Smooth muscle cell (in vitro differentiated cells): ENCODE measurements around the gene ITLN1. TPM values are rescaled to one million over a fixed set of nuclear protein-coding genes. Genes with fewer than 3 reads are reported as not detected.
"Not testable (repeated sequence)": the region's sequence is repeated elsewhere in the genome, so short reads cannot be mapped to it uniquely, and the experiment has no call there.

ENCODE experiments used
- DNase-seq: peaks from one replicate; lab custom pipeline; 2025; ENCODE audit not compliant: unreplicated experiment; lab: John Stamatoyannopoulos, UW
- H2AFZ ChIP-seq: fragments of 200-600 bp; sonication (generic); 2 replicates; pipeline ENCODE4 v1.6.0; 2016; ENCODE audit warnings: antibody characterized with exemption, low read depth, mild to moderate bottlenecking
- H3F3A ChIP-seq: fragments of 200-600 bp; sonication (generic); 2 replicates; pipeline ENCODE4 v1.6.0; 2017; ENCODE audit warnings: antibody characterized with exemption, low read depth
- H3K27ac ChIP-seq: fragments of 200-600 bp; sonication (generic); 2 replicates; pipeline ENCODE4 v1.5.1; 2016; ENCODE audit warnings: low read depth, mild to moderate bottlenecking
- H3K27me3 ChIP-seq: fragments of 200-600 bp; sonication (generic); 2 replicates; pipeline ENCODE4 v1.6.1; 2016; ENCODE audit warnings: low read depth, mild to moderate bottlenecking
- H3K36me3 ChIP-seq: fragments of 200-600 bp; sonication (generic); 2 replicates; pipeline ENCODE4 v1.5.1; 2016; ENCODE audit warnings: low read depth
- H3K4me1 ChIP-seq: fragments of 200-600 bp; sonication (generic); 2 replicates; pipeline ENCODE4 v1.5.1; 2016; ENCODE audit warnings: low read depth
- H3K4me2 ChIP-seq: fragments of 200-600 bp; sonication (generic); 2 replicates; pipeline ENCODE4 v1.6.0; 2016; ENCODE audit warnings: mild to moderate bottlenecking
- H3K4me3 ChIP-seq: fragments of 200-600 bp; sonication (generic); 2 replicates; pipeline ENCODE4 v1.5.1; 2016; ENCODE audit warnings: mild to moderate bottlenecking
- H3K79me2 ChIP-seq: fragments of 200-600 bp; sonication (generic); 2 replicates; pipeline ENCODE4 v1.6.0; 2016; ENCODE audit warnings: low read depth, mild to moderate bottlenecking
- H3K9ac ChIP-seq: fragments of 200-600 bp; sonication (generic); 2 replicates; pipeline ENCODE4 v1.6.0; 2016; ENCODE audit warnings: low read depth
- H3K9me3 ChIP-seq: fragments of 200-600 bp; sonication (generic); replicated peaks from 2 replicates; pipeline ENCODE4 v1.5.1; 2016; ENCODE audit warnings: low read depth
- H4K20me1 ChIP-seq: fragments of 200-600 bp; sonication (generic); 2 replicates; pipeline ENCODE4 v1.6.0; 2016; ENCODE audit warnings: low read depth
- CTCF ChIP-seq: fragments of 200-600 bp; sonication (generic); IDR thresholded peaks from 2 replicates; pipeline ENCODE4 v1.5.1; 2017; ENCODE audit warnings: borderline replicate concordance, mild to moderate bottlenecking, antibody characterized with exemption; ENCODE audit not compliant: insufficient read depth, poor library complexity, severe bottlenecking
- WGBS: methylation state at CpG from one replicate; pipeline ENCODE4 v1.1.7; 2016; ENCODE audit warnings: low lambda C conversion rate; 5-methylcytosine and 5-hydroxymethylcytosine counted together
- polyA plus RNA-seq: library from polyadenylated mRNA; unstranded; fragments of >200 nt; fragmentation: Nextera tagmentation; extraction: Ambion mirVana; gene quantifications from 2 replicates; pipeline ENCODE4 v1.2.1, GENCODE V29; 2016
- total RNA-seq: library from RNA; depleted of rRNA; stranded (reverse); fragments of >200 nt; gene quantifications from 2 replicates; pipeline ENCODE4 v1.2.3, GENCODE V29; 2014

Gene ITLN1
- total and polyA plus RNA-seq, 2 experiments from 2014 or later = not detected

DNA sequence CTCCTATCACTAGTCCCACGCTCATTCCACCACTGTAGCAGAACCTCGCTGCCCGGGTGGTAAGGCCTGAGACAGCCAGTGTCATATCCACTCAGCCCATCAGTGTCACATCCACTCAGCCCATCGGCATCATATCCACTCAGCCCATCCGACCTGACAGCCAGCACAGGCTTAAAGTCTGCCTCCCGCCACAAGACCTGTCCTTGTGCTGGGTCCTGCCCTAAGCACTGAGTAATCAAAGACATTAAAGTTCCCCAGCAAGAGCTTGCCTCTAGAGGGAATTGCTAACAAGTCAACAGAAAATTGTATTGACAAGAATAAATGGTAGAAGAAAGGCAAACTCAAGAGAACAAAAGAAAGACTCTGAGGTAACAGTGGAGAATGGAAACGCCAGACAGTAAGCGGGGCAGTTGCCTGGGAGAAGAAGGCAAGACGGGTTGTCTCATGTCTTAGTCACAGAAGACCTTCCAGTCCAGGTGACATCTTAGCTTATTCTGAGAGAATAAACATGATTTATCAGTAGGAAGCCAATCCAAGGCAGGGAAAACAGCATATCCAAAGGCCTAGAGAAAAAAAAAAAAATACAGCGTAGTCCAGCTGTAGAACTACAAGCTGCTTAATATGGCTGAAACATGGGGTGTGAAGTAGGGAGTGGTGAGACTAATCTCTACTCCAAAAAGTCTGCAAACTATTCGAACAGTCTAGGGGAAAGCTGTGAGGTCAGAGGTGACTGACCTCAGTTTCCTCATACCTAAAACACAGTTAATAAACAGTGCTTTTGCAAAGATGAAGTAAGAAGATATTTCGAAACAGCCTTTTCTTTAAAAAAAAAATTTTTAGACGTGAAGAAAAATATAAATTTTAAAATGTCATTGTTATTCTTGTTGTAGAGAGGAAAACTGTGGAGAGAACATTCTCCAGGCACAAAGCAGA is 1.1 kb downstream of the ITLN1 start:
- no peaks in the 10 kb centered on the region for H3K27me3 ChIP-seq
- H3K27ac ChIP-seq = no peak overlapping the region
- no peaks in the 10 kb centered on the region for H3F3A ChIP-seq
- TF ChIP-seq CTCF = no peak
- WGBS = 92% methylated on average over 13 of the region's 13 CpGs
- H3K9me3 ChIP-seq = no peaks in the 10 kb centered on the region
- no peaks in the 10 kb centered on the region for H4K20me1 ChIP-seq
- no peak for DNase-seq
- H3K79me2 ChIP-seq = no peaks in the 10 kb centered on the region
- no peak overlapping the region for H2AFZ ChIP-seq
- H3K4me2 ChIP-seq = no peak overlapping the region
- no peak overlapping the region for H3K4me3 ChIP-seq
- H3K4me1 ChIP-seq = no peaks in the 10 kb centered on the region
- no peaks in the 10 kb centered on the region for H3K36me3 ChIP-seq
- no peak overlapping the region for H3K9ac ChIP-seq

DNA sequence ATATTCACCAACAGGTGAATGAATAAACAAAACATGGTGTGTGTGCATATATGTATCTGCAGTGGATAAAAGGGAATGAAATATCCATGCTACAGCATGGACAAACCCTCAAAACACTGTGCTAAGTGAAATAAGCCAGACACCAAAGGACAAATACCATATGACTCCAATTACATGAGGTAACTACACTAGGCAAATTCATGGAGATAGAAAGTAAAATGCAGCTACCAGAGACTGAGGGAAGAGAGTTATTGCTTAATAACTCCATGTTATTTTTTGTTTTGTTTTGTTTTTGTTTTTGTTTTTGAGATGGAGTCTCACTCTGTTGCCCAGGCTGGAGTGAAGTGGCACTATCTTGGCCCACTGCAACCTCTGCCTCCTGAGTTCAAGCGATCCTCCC is 2.4 kb downstream of the ITLN1 start:
- no peak overlapping the region for H3K4me2 ChIP-seq
- no peaks in the 10 kb centered on the region for H3K4me1 ChIP-seq
- H3K27me3 ChIP-seq = no peaks in the 10 kb centered on the region
- H3K9me3 ChIP-seq = no peaks in the 10 kb centered on the region
- H3K4me3 ChIP-seq = no peak overlapping the region
- no peak overlapping the region for H2AFZ ChIP-seq
- no peaks in the 10 kb centered on the region for H3K36me3 ChIP-seq
- no peak overlapping the region for H3K27ac ChIP-seq
- H3K79me2 ChIP-seq = no peaks in the 10 kb centered on the region
- WGBS = 100% methylated on average over 1 of the region's 1 CpG
- H4K20me1 ChIP-seq = no peaks in the 10 kb centered on the region
- H3F3A ChIP-seq = no peaks in the 10 kb centered on the region
- DNase-seq = no peak
- no peak overlapping the region for H3K9ac ChIP-seq
- TF ChIP-seq CTCF = no peak

- not testable (repeated sequence) for H3K79me2 ChIP-seq, H3F3A ChIP-seq, H3K9me3 ChIP-seq, H3K27me3 ChIP-seq, DNase-seq, H3K4me3 ChIP-seq, H3K27ac ChIP-seq, H3K4me1 ChIP-seq, H4K20me1 ChIP-seq, H3K9ac ChIP-seq, H3K4me2 ChIP-seq, H3K36me3 ChIP-seq, H2AFZ ChIP-seq
- WGBS = 94% methylated on average over 7 of the region's 7 CpGs
Observed at GRCh38 chr1:160881264-160881663, 3.7 kb downstream of the ITLN1 start.

GRCh38 chr1:160880216-160880615 is 4.8 kb downstream of the ITLN1 start:
- no peaks in the 10 kb centered on the region for H3K9me3 ChIP-seq
- H2AFZ ChIP-seq = no peak overlapping the region
- H3K79me2 ChIP-seq = no peaks in the 10 kb centered on the region
- no peak overlapping the region for H3K27ac ChIP-seq
- H3K27me3 ChIP-seq = no peaks in the 10 kb centered on the region
- 95% methylated on average over 3 of the region's 3 CpGs for WGBS
- H3K4me1 ChIP-seq = no peaks in the 10 kb centered on the region
- no peak overlapping the region for H3K4me2 ChIP-seq
- no peak for DNase-seq
- no peaks in the 10 kb centered on the region for H3F3A ChIP-seq
- no peak overlapping the region for H3K4me3 ChIP-seq
- TF ChIP-seq CTCF = no peak
- no peak overlapping the region for H3K9ac ChIP-seq
- H4K20me1 ChIP-seq = no peaks in the 10 kb centered on the region
- H3K36me3 ChIP-seq = no peaks in the 10 kb centered on the region
